Measurements from ENCODE around the gene LSMEM2. TPM values are rescaled to one million over a fixed set of nuclear protein-coding genes. Genes with fewer than 3 reads are reported as not detected.

LSMEM2 gene
- total RNA-seq, 1 donor from 2014 or later: 0.18 TPM

DNA sequence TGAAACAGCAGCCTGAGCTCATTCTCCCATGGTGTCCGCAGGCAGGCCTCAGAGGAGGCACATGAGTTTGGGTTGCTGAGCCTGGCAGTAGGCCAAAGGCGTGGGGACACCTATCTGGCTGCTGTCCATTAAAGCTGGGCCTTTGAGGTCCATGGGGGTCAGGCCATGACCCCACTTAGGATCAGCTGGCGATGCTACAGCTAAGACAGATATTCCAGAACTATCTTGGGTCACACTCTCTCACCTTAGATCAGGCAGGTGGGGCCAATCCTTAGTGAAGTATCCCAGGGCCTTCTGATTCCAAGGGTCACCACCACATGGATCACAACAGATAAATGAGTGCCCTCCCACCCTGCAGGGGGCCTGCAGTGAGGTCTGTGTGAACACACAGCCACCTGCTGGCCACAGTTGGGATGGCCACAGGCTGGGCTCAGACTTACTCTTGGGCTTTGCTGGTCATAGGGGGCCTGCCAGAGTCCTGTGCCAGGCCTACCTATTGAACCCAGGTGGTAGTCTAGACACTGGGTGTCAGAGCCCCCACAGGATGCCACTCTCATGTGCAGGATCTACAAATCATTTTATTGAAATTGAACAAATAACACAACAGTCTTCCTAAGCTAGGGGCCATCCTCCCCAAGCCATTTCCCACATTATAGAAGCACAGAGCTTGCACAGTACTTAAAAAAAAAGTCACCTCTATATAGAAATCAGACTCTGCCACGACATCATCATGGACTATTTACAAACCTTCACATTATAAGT is 45.6 kb downstream of the LSMEM2 start:
- H3K36me3 Mint-ChIP-seq (ENCODE audit: low read depth, unreplicated experiment): peaks cover 17% of the 10 kb centered on the region
- H3K9me3 Mint-ChIP-seq (ENCODE audit: unreplicated experiment): no peaks in the 10 kb centered on the region
- peak; percentile 90 for DNase-seq (ENCODE audit: low spot score)
- peaks cover 43% of the 10 kb centered on the region for H3K4me1 Mint-ChIP-seq (ENCODE audit: unreplicated experiment)
- H3K27me3 Mint-ChIP-seq (ENCODE audit: unreplicated experiment): peaks cover 18% of the 10 kb centered on the region
- H3K27ac Mint-ChIP-seq (ENCODE audit: unreplicated experiment): peak overlapping the region; percentile 97
- TF ChIP-seq, protein P1, sequence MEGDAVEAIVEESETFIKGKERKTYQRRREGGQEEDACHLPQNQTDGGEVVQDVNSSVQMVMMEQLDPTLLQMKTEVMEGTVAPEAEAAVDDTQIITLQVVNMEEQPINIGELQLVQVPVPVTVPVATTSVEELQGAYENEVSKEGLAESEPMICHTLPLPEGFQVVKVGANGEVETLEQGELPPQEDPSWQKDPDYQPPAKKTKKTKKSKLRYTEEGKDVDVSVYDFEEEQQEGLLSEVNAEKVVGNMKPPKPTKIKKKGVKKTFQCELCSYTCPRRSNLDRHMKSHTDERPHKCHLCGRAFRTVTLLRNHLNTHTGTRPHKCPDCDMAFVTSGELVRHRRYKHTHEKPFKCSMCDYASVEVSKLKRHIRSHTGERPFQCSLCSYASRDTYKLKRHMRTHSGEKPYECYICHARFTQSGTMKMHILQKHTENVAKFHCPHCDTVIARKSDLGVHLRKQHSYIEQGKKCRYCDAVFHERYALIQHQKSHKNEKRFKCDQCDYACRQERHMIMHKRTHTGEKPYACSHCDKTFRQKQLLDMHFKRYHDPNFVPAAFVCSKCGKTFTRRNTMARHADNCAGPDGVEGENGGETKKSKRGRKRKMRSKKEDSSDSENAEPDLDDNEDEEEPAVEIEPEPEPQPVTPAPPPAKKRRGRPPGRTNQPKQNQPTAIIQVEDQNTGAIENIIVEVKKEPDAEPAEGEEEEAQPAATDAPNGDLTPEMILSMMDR (IDR thresholded peaks at IDR 0.05; ENCODE audit: unreplicated experiment): peak; percentile 86
- H3K4me3 Mint-ChIP-seq (ENCODE audit: unreplicated experiment): peak overlapping the region; percentile 92

DNA sequence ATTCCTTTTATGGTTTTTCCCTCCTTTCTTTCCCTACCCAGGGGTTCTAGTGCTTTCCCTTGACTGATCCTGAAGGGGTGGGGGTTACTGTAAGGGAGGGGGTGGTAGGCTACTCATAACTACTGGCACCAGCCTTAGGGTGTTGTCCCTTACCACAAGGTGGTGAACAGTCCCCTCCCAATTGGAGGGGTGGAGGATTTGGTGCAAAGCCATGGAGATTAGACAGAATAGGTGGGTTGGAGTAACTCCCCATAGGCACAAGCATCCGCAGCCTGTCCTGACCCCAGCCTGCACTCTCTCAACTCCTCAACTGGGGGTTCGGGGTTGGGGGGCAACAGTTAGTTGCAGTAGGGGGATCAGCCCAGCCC is 46.2 kb downstream of the LSMEM2 start:
- Mint-ChIP-seq H3K4me1 (ENCODE audit: unreplicated experiment) (peaks cover 37% of the 10 kb centered on the region), H3K36me3 (ENCODE audit: low read depth, unreplicated experiment) (peaks cover 12% of the 10 kb centered on the region), H3K9me3 (ENCODE audit: unreplicated experiment) (no peaks in the 10 kb centered on the region), H3K27ac (ENCODE audit: unreplicated experiment) (peak overlapping the region; percentile 97), H3K27me3 (ENCODE audit: unreplicated experiment) (peaks cover 12% of the 10 kb centered on the region), H3K4me3 (ENCODE audit: unreplicated experiment) (peak overlapping the region; percentile 10)
- TF ChIP-seq, protein P1 (IDR thresholded peaks at IDR 0.05; ENCODE audit: unreplicated experiment): no peak
- DNase-seq (ENCODE audit: low spot score): no peak

DNA sequence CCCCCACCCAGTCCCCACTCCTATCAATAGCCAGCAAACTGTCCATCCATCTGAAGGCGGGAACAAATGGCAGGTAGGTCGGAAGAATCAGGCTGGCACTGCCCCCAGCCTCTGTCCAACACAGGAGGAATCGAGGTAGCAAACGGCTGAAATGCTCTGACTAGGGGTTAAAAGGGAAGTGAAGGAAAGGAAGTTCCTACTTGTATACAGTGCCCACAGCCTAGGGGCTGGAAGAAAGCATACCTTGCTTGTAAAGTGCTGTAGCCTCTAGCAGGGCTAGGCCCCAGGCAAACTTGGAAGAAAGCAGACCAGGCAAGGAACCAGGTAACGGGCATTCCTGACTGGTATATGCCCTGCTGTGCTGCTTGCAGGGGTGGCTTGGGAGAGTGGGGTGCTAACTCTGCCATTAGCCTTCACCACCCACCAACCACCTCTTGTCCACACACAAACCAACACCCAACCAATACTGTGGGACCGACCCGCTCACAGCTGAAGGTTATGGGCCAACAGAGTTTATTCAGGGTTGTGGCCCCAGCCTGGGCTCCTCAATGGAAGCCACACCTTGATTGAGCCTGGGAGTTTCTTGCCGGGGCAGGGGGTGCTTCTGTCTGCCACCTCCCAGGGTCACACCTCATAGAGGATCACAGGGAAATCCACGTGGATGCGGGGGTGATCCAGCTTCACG is 46.8 kb downstream of the LSMEM2 start:
- H3K36me3 Mint-ChIP-seq (ENCODE audit: low read depth, unreplicated experiment): peaks cover 13% of the 10 kb centered on the region
- H3K4me3 Mint-ChIP-seq (ENCODE audit: unreplicated experiment): no peak overlapping the region
- peaks cover 7% of the 10 kb centered on the region for H3K27me3 Mint-ChIP-seq (ENCODE audit: unreplicated experiment)
- H3K4me1 Mint-ChIP-seq (ENCODE audit: unreplicated experiment): peaks cover 32% of the 10 kb centered on the region
- no peaks in the 10 kb centered on the region for H3K9me3 Mint-ChIP-seq (ENCODE audit: unreplicated experiment)
- no peak for DNase-seq (ENCODE audit: low spot score)
- peak overlapping the region; percentile 70 for H3K27ac Mint-ChIP-seq (ENCODE audit: unreplicated experiment)
- TF ChIP-seq, protein P1 (IDR thresholded peaks at IDR 0.05; ENCODE audit: unreplicated experiment): no peak

DNA sequence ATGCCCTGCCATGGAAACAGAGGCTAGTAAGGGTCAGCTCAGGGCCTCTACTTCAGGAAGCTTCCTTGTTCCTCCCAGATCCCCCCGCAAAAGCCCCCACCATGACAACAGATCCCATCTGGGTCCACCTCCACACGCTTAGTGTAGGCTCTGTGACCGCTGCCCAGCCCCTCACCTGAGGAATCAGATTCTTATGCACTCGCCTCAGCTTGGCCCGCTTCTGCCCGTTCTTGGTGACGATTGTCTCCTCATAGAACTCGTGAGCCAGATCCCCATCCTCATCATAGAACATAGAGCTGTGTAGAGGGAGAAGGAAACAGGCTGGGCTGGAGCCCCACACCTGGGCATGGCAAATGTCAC is 47.3 kb downstream of the LSMEM2 start:
- peaks cover 30% of the 10 kb centered on the region for H3K4me1 Mint-ChIP-seq (ENCODE audit: unreplicated experiment)
- H3K36me3 Mint-ChIP-seq (ENCODE audit: low read depth, unreplicated experiment): peaks cover 13% of the 10 kb centered on the region
- H3K27ac Mint-ChIP-seq (ENCODE audit: unreplicated experiment): peak overlapping the region; percentile 36
- H3K4me3 Mint-ChIP-seq (ENCODE audit: unreplicated experiment): no peak overlapping the region
- no peak for DNase-seq (ENCODE audit: low spot score)
- H3K9me3 Mint-ChIP-seq (ENCODE audit: unreplicated experiment): no peaks in the 10 kb centered on the region
- TF ChIP-seq, protein P1 (IDR thresholded peaks at IDR 0.05; ENCODE audit: unreplicated experiment): no peak
- H3K27me3 Mint-ChIP-seq (ENCODE audit: unreplicated experiment): peaks cover 6% of the 10 kb centered on the region

DNA sequence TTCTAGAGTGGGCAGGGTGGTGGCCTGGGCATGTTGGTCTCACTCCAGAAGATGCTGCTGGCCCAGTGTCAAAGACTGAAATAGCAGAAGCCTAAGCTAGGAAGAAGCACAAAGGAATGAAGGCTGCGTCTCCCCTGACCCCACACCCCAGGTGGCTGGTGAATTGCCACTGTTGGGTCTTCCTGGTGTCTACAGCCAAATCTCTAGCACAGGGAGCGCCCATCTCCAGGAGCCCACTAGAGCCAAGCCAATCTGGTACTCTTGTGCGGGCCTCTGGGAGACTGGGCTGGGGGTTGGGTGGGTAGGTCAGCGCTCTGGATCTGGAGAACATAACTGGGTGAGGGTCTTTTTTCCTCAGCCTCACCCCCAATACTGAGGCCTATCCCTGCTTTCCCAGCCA is 48.2 kb downstream of the LSMEM2 start:
- peaks cover 6% of the 10 kb centered on the region for H3K27me3 Mint-ChIP-seq (ENCODE audit: unreplicated experiment)
- H3K4me1 Mint-ChIP-seq (ENCODE audit: unreplicated experiment): peaks cover 30% of the 10 kb centered on the region
- DNase-seq (ENCODE audit: low spot score): no peak
- H3K4me3 Mint-ChIP-seq (ENCODE audit: unreplicated experiment): peak overlapping the region; percentile 91
- TF ChIP-seq, protein P1 (IDR thresholded peaks at IDR 0.05; ENCODE audit: unreplicated experiment): no peak
- no peaks in the 10 kb centered on the region for H3K9me3 Mint-ChIP-seq (ENCODE audit: unreplicated experiment)
- peak overlapping the region; percentile 74 for H3K27ac Mint-ChIP-seq (ENCODE audit: unreplicated experiment)
- H3K36me3 Mint-ChIP-seq (ENCODE audit: low read depth, unreplicated experiment): peaks cover 16% of the 10 kb centered on the region

All from endothelial cell (in vitro differentiated cells).